ENCODE data around the gene CLN5.
A peak's percentile ranks its signal among the peaks of the same experiment; 100 is the strongest.

CLN5 gene

GRCh38 chr13:77016251-77016812 lies 24.5 kb downstream of the CLN5 start:
- Histone ChIP-seq H3K36me3 (ENCODE audit: control insufficient read depth, insufficient read depth, low read length) (no peaks in the 10 kb centered on the region; the same call in 1 of the 2 replicates), H3K9me3 (ENCODE audit: control insufficient read depth, insufficient read depth, low read length) (no peaks in the 10 kb centered on the region), H3K27ac (ENCODE audit: low read length) (no peak overlapping the region), H3K4me1 (ENCODE audit: control insufficient read depth, insufficient read depth, low read length) (no peaks in the 10 kb centered on the region), H3K4me3 (ENCODE audit: low read length) (no peak overlapping the region), H3K27me3 (ENCODE audit: control insufficient read depth, insufficient read depth, low read length) (no peaks in the 10 kb centered on the region)
- WGBS (ENCODE audit: insufficient coverage, insufficient read length) = no CpG with 5 or more reads among the region's 3 CpGs
- no peak for DNase-seq (ENCODE audit: low read depth, low spot score)

GRCh38 chr13:77016888-77017623 lies 25.2 kb downstream of the CLN5 start:
- H3K27me3 ChIP-seq (ENCODE audit: control insufficient read depth, insufficient read depth, low read length) = no peaks in the 10 kb centered on the region
- no peaks in the 10 kb centered on the region for H3K4me1 ChIP-seq (ENCODE audit: control insufficient read depth, insufficient read depth, low read length)
- H3K27ac ChIP-seq (ENCODE audit: low read length) = no peak overlapping the region
- no peaks in the 10 kb centered on the region; the same call in 1 of the 2 replicates for H3K36me3 ChIP-seq (ENCODE audit: control insufficient read depth, insufficient read depth, low read length)
- WGBS (ENCODE audit: insufficient coverage, insufficient read length) = no CpG with 5 or more reads among the region's 6 CpGs
- H3K9me3 ChIP-seq (ENCODE audit: control insufficient read depth, insufficient read depth, low read length) = no peaks in the 10 kb centered on the region
- no peak overlapping the region for H3K4me3 ChIP-seq (ENCODE audit: low read length)
- no peak for DNase-seq (ENCODE audit: low read depth, low spot score)

GRCh38 chr13:77019756-77020155 lies 27.9 kb downstream of the CLN5 start:
- no peaks in the 10 kb centered on the region; the same call in 1 of the 2 replicates for H3K36me3 ChIP-seq (ENCODE audit: control insufficient read depth, insufficient read depth, low read length)
- H3K4me1 ChIP-seq (ENCODE audit: control insufficient read depth, insufficient read depth, low read length) = no peaks in the 10 kb centered on the region
- no peak overlapping the region for H3K27ac ChIP-seq (ENCODE audit: low read length)
- no peak overlapping the region for H3K4me3 ChIP-seq (ENCODE audit: low read length)
- no peaks in the 10 kb centered on the region for H3K27me3 ChIP-seq (ENCODE audit: control insufficient read depth, insufficient read depth, low read length)
- H3K9me3 ChIP-seq (ENCODE audit: control insufficient read depth, insufficient read depth, low read length) = no peaks in the 10 kb centered on the region
- no peak for DNase-seq (ENCODE audit: low read depth, low spot score)

- no peak for DNase-seq (ENCODE audit: low read depth, low spot score)
- H3K27ac ChIP-seq (ENCODE audit: low read length) = no peak overlapping the region
- H3K27me3 ChIP-seq (ENCODE audit: control insufficient read depth, insufficient read depth, low read length) = no peaks in the 10 kb centered on the region
- no peaks in the 10 kb centered on the region for H3K4me1 ChIP-seq (ENCODE audit: control insufficient read depth, insufficient read depth, low read length)
- H3K4me3 ChIP-seq (ENCODE audit: low read length) = no peak overlapping the region
- H3K9me3 ChIP-seq (ENCODE audit: control insufficient read depth, insufficient read depth, low read length) = no peaks in the 10 kb centered on the region
- no peaks in the 10 kb centered on the region for H3K36me3 ChIP-seq (ENCODE audit: control insufficient read depth, insufficient read depth, low read length)
- WGBS (ENCODE audit: insufficient coverage, insufficient read length) = no CpG with 5 or more reads among the region's 3 CpGs
These were observed 30.5 kb downstream of the CLN5 start for GRCh38 chr13:77022341-77022740.

GRCh38 chr13:77026255-77026860 lies 34.5 kb downstream of the CLN5 start:
- WGBS (ENCODE audit: insufficient coverage, insufficient read length) = no CpG with 5 or more reads among the region's 62 CpGs
- Histone ChIP-seq H3K36me3 (ENCODE audit: control insufficient read depth, insufficient read depth, low read length) (no peaks in the 10 kb centered on the region), H3K9me3 (ENCODE audit: control insufficient read depth, insufficient read depth, low read length) (no peaks in the 10 kb centered on the region), H3K27me3 (ENCODE audit: control insufficient read depth, insufficient read depth, low read length) (no peaks in the 10 kb centered on the region), H3K4me3 (ENCODE audit: low read length) (peak overlapping the region; percentile 98), H3K4me1 (ENCODE audit: control insufficient read depth, insufficient read depth, low read length) (no peaks in the 10 kb centered on the region), H3K27ac (ENCODE audit: low read length) (no peak overlapping the region)
- no peak for DNase-seq (ENCODE audit: low read depth, low spot score)

GRCh38 chr13:77026861-77027621 lies 35.2 kb downstream of the CLN5 start, which contains the start of gene FBXL3:
Gene FBXL3 (minus strand): TSS chr13:77027159. CDS start chr13:77021860, 5,299 bp downstream.
- Histone ChIP-seq H3K27me3 (ENCODE audit: control insufficient read depth, insufficient read depth, low read length) (no peaks in the 10 kb centered on the region), H3K36me3 (ENCODE audit: control insufficient read depth, insufficient read depth, low read length) (no peaks in the 10 kb centered on the region), H3K4me1 (ENCODE audit: control insufficient read depth, insufficient read depth, low read length) (no peaks in the 10 kb centered on the region), H3K4me3 (ENCODE audit: low read length) (peak within 1 kb of the TSS; percentile 98), H3K27ac (ENCODE audit: low read length) (no peak within 1 kb of the TSS), H3K9me3 (ENCODE audit: control insufficient read depth, insufficient read depth, low read length) (no peaks in the 10 kb centered on the region)
- no peak for DNase-seq (ENCODE audit: low read depth, low spot score)
- WGBS (ENCODE audit: insufficient coverage, insufficient read length) = no CpG with 5 or more reads among the region's 74 CpGs

- Histone ChIP-seq H3K27me3 (ENCODE audit: control insufficient read depth, insufficient read depth, low read length) (no peaks in the 10 kb centered on the region), H3K4me1 (ENCODE audit: control insufficient read depth, insufficient read depth, low read length) (no peaks in the 10 kb centered on the region), H3K4me3 (ENCODE audit: low read length) (no peak overlapping the region), H3K27ac (ENCODE audit: low read length) (no peak overlapping the region), H3K36me3 (ENCODE audit: control insufficient read depth, insufficient read depth, low read length) (no peaks in the 10 kb centered on the region), H3K9me3 (ENCODE audit: control insufficient read depth, insufficient read depth, low read length) (no peaks in the 10 kb centered on the region)
- no CpG with 5 or more reads among the region's 5 CpGs for WGBS (ENCODE audit: insufficient coverage, insufficient read length)
- no peak for DNase-seq (ENCODE audit: low read depth, low spot score)
These were observed 36.3 kb downstream of the CLN5 start for GRCh38 chr13:77028202-77028601.

GRCh38 chr13:77029436-77029835 lies 37.6 kb downstream of the CLN5 start:
- Histone ChIP-seq H3K36me3 (ENCODE audit: control insufficient read depth, insufficient read depth, low read length) (no peaks in the 10 kb centered on the region), H3K4me1 (ENCODE audit: control insufficient read depth, insufficient read depth, low read length) (no peaks in the 10 kb centered on the region), H3K4me3 (ENCODE audit: low read length) (no peak overlapping the region), H3K27me3 (ENCODE audit: control insufficient read depth, insufficient read depth, low read length) (no peaks in the 10 kb centered on the region), H3K9me3 (ENCODE audit: control insufficient read depth, insufficient read depth, low read length) (no peaks in the 10 kb centered on the region), H3K27ac (ENCODE audit: low read length) (no peak overlapping the region)
- no CpG with 5 or more reads among the region's 1 CpG for WGBS (ENCODE audit: insufficient coverage, insufficient read length)
- DNase-seq (ENCODE audit: low read depth, low spot score) = no peak

- WGBS (ENCODE audit: insufficient coverage, insufficient read length) = no CpG with 5 or more reads among the region's 6 CpGs
- Histone ChIP-seq H3K27me3 (ENCODE audit: control insufficient read depth, insufficient read depth, low read length) (no peaks in the 10 kb centered on the region), H3K4me1 (ENCODE audit: control insufficient read depth, insufficient read depth, low read length) (no peaks in the 10 kb centered on the region), H3K36me3 (ENCODE audit: control insufficient read depth, insufficient read depth, low read length) (no peaks in the 10 kb centered on the region), H3K9me3 (ENCODE audit: control insufficient read depth, insufficient read depth, low read length) (no peaks in the 10 kb centered on the region), H3K4me3 (ENCODE audit: low read length) (no peak overlapping the region), H3K27ac (ENCODE audit: low read length) (no peak overlapping the region)
- no peak for DNase-seq (ENCODE audit: low read depth, low spot score)
These were observed 39.9 kb downstream of the CLN5 start for GRCh38 chr13:77031656-77032243.

- Histone ChIP-seq H3K9me3 (ENCODE audit: control insufficient read depth, insufficient read depth, low read length) (no peaks in the 10 kb centered on the region), H3K27ac (ENCODE audit: low read length) (no peak overlapping the region), H3K27me3 (ENCODE audit: control insufficient read depth, insufficient read depth, low read length) (no peaks in the 10 kb centered on the region), H3K4me1 (ENCODE audit: control insufficient read depth, insufficient read depth, low read length) (no peaks in the 10 kb centered on the region), H3K4me3 (ENCODE audit: low read length) (no peak overlapping the region), H3K36me3 (ENCODE audit: control insufficient read depth, insufficient read depth, low read length) (no peaks in the 10 kb centered on the region)
- DNase-seq (ENCODE audit: low read depth, low spot score) = no peak
- no CpG with 5 or more reads among the region's 4 CpGs for WGBS (ENCODE audit: insufficient coverage, insufficient read length)
These were observed 41.9 kb downstream of the CLN5 start for GRCh38 chr13:77033717-77034302.

Data from iPS DF 6.9 (cell line).